Suprapubic skin (tissue), 4 donors: ENCODE data around the gene PSPH.

Source experiments
- CTCF ChIP-seq, 2 donors: fragments of 200-600 bp in 1 of 2; fragments of 450-650 bp in 1 of 2; sonication (generic) in 1 of 2; IDR thresholded peaks; one replicate each; pipeline ENCODE4 v1.5.1; 2016 to 2019; ENCODE audit warnings: antibody characterized with exemption in 2 of 2, mild to moderate bottlenecking in 1 of 2, moderate library complexity in 1 of 2
- EP300 ChIP-seq: sonication (generic); formaldehyde crosslinking; IDR thresholded peaks from one replicate; pipeline ENCODE4 v1.6.1; 2017; ENCODE audit warnings: antibody characterized with exemption
- POLR2A ChIP-seq, 2 donors: fragments of 450-650 bp; IDR thresholded peaks; one replicate each; pipeline ENCODE4 v1.6.1; 2017; ENCODE audit warnings: antibody characterized with exemption in 2 of 2, mild to moderate bottlenecking in 2 of 2, moderate library complexity in 2 of 2
- POLR2AphosphoS5 ChIP-seq, 3 donors: sonication (generic); formaldehyde crosslinking; IDR thresholded peaks; one replicate each; pipeline ENCODE4 v1.6.1; 2017; ENCODE audit warnings: antibody characterized with exemption in 3 of 3

- TF ChIP-seq CTCF (IDR thresholded peaks at IDR 0.05) = no peak
- no peak for TF ChIP-seq POLR2AphosphoS5 (IDR thresholded peaks at IDR 0.05)
- TF ChIP-seq POLR2A (IDR thresholded peaks at IDR 0.05) = no peak
- TF ChIP-seq EP300 = no peak
These were observed 27.7 kb downstream of the PSPH start for GRCh38 chr7:56023500-56023899.
